Heart left ventricle (tissue), 16 donors: ENCODE measurements around the gene LAMA4. TPM values are rescaled to one million over a fixed set of nuclear protein-coding genes. Genes with fewer than 3 reads are reported as not detected.
A peak's percentile ranks its signal among the peaks of the same experiment; 100 is the strongest.

Source experiments
- ATAC-seq, 4 donors: fragments of 200-7000 bp; cut with Tn5 transposase; one replicate each; pipeline ENCODE4 v1.9.1; 2020 to 2022; ENCODE audit warnings: moderate library complexity in 4 of 4, mild to moderate bottlenecking in 3 of 4, moderate number of reproducible peaks in 1 of 4
- DNase-seq, 5 donors: peaks; one replicate each; pipeline ENCODE4 v3.0.0-alpha.2; 2020
- H3K27ac ChIP-seq, 12 donors: fragments of 200-600 bp; sonication (generic) in 4 of 12; one replicate each; pipeline versions ENCODE4 v1.5.0 to v1.8.0; 2016 to 2022; ENCODE audit warnings: mild to moderate bottlenecking in 2 of 12
- H3K27me3 ChIP-seq, 9 donors: fragments of 200-600 bp; sonication (generic) in 2 of 9; one replicate each; pipeline versions ENCODE4 v1.5.1 to v1.8.0; 2016 to 2022; ENCODE audit warnings: mild to moderate bottlenecking in 3 of 9
- H3K36me3 ChIP-seq, 9 donors: fragments of 200-600 bp; sonication (generic) in 2 of 9; one replicate each; pipeline versions ENCODE4 v1.5.0 to v1.8.0; 2018 to 2022; ENCODE audit warnings: mild to moderate bottlenecking in 2 of 9
- H3K4me1 ChIP-seq, 12 donors: fragments of 200-600 bp; sonication (generic) in 4 of 12; one replicate each; pipeline versions ENCODE4 v1.5.0 to v1.8.0; 2016 to 2022; ENCODE audit warnings: mild to moderate bottlenecking in 3 of 12
- H3K4me3 ChIP-seq, 12 donors: fragments of 200-600 bp; sonication (generic) in 4 of 12; one replicate each; pipeline versions ENCODE4 v1.5.0 to v1.8.0; 2017 to 2022; ENCODE audit warnings: mild to moderate bottlenecking in 9 of 12, moderate library complexity in 4 of 12
- H3K9me3 ChIP-seq, 12 donors: fragments of 200-600 bp; sonication (generic) in 4 of 12; one replicate each; pipeline versions ENCODE4 v1.5.0 to v1.8.0; 2016 to 2022; ENCODE audit warnings: mild to moderate bottlenecking in 1 of 12
- CTCF ChIP-seq, 12 donors: fragments of 200-600 bp; sonication (generic) in 4 of 12; IDR thresholded peaks; one replicate each; pipeline versions ENCODE4 v1.5.0 to v1.8.0; 2018 to 2022; ENCODE audit warnings: antibody characterized with exemption in 12 of 12, mild to moderate bottlenecking in 5 of 12
- POLR2A ChIP-seq, 2 donors: fragments of 450-650 bp; IDR thresholded peaks; one replicate each; pipeline ENCODE4 v1.6.1; 2017; ENCODE audit warnings: antibody characterized with exemption in 2 of 2, mild to moderate bottlenecking in 2 of 2, moderate library complexity in 2 of 2
- WGBS, 4 donors: extraction: QIAGEN DNeasy Blood & Tissue Kit in 2 of 4; methylation state at CpG; one replicate each; pipeline versions ENCODE4 v1.1.5 to v1.1.7; 2013 to 2018; 5-methylcytosine and 5-hydroxymethylcytosine counted together
- intact Hi-C, 10 donors: fragments of 100-400 bp; cut with DNase I; formaldehyde crosslinking; loops; one replicate each; pipeline versions ENCODE4 v1.11.1 to v1.14.2; 2022
- polyA plus RNA-seq, 2 donors: library from polyadenylated mRNA; stranded (reverse); fragments of 200-250 nt; gene quantifications; one replicate each; pipeline ENCODE4 v1.2.3, GENCODE V29; 2013
- total RNA-seq, 9 donors: library from RNA; depleted of rRNA in 2 of 9; stranded (reverse); fragments of >200 nt in 2 of 9; fragmentation: NEBNext Ultra II Directional in 3 of 9; extraction: Animal tissue kit (Norgen Biotek cat#: 25700) in 3 of 9; gene quantifications; one replicate each; pipeline versions ENCODE4 v1.1.0 to v1.2.4, GENCODE V29; 2016 to 2023
- donor health status: ischemic (EF 13 %, LVEDD 7.1; RV severe dilation, severe dysfunction).
- donor health status: healthy with polysubstance abuse.
- donor health status: DM: no; HTN: yes; CAD: no.
- donor health status: DM: no; HTN: no; CAD: no.
- donor health status: ischemic (EF 25% LVEDD 6.9; RV normal size, moderate dysfunction).
- donor health status: ischemic (EF 25% LVEDD 5.7; RV mildly dilated, moderate dysfunction).
- donor health status: healthy.
- donor health status: DM: yes; HTN: yes; CAD: no.
- donor health status: ischemic (EF 35%, LVEDD 5.7; RV mildly dilated, moderate dysfunction).
- donor health status: nonischemic (EF 11% LVEDD 7.7; RV severe dilation, severe dysfunction).
- donor health status: DM: yes; HTN: yes; CAD: no.
- donor health status: PGD.
- donor health status: ischemic (EF 29% LVEDD 5.4; RV normal size, mild dysfunction).
- donor health status: nonischemic (EF 23%, LVEDD 6.1; RV moderate dilation, normal function).

LAMA4 gene
- total and polyA plus RNA-seq, 11 donors = 23.8 to 132 (median 56.9) TPM

GRCh38 chr6:112287577-112288225, 33.3 kb upstream of the LAMA4 start:
- DNase-seq (no peak), ATAC-seq (no peak)
- TF ChIP-seq CTCF (IDR thresholded peaks at IDR 0.05) = no peak
- TF ChIP-seq POLR2A (IDR thresholded peaks at IDR 0.05) = no peak
- H3K4me3 ChIP-seq = no peak overlapping the region
- intact Hi-C loops = loop anchor here in 1 of 10 donors (10.0 kb wide), 1 partner anchor 103 kb away; no protein-coding TSS in a partner anchor
- peak overlapping the region in 8 of 12 donors; percentile 23 to 70 (median 36) for H3K27ac ChIP-seq
- no peaks in the 10 kb centered on the region for H3K27me3 ChIP-seq
- WGBS, 4 donors = 72 to 82% (median 77%) methylated on average over 4 of the region's 4 CpGs
- no peaks in the 10 kb centered on the region for H3K36me3 ChIP-seq
- peaks cover 0 to 45% (median 9%) of the 10 kb centered on the region in 12 donors for H3K4me1 ChIP-seq
- H3K9me3 ChIP-seq = no peaks in the 10 kb centered on the region

- Histone ChIP-seq H3K4me3 (no peak overlapping the region), H3K36me3 (no peaks in the 10 kb centered on the region), H3K4me1 (peaks cover 0 to 53% (median 19%) of the 10 kb centered on the region in 12 donors), H3K27ac (peak overlapping the region in 5 of 12 donors; percentile 8 to 70 (median 27)), H3K9me3 (no peaks in the 10 kb centered on the region), H3K27me3 (no peaks in the 10 kb centered on the region)
- TF ChIP-seq CTCF (IDR thresholded peaks at IDR 0.05) (no peak), POLR2A (IDR thresholded peaks at IDR 0.05) (no peak)
- DNase-seq = peak in 1 of 5 donors; percentile 45
- ATAC-seq = peak in 3 of 4 donors; percentile 26 to 47 (median 31)
- 54 to 76% (median 67%) methylated on average over 1 of the region's 1 CpG for WGBS, 4 donors
- intact Hi-C loops = loop anchor here in 1 of 10 donors (10.0 kb wide), 1 partner anchor 102 kb away; no protein-coding TSS in a partner anchor
Measured at GRCh38 chr6:112286500-112287144, 32.3 kb upstream of the LAMA4 start.

GRCh38 chr6:112286010-112286409, 31.6 kb upstream of the LAMA4 start:
- no peaks in the 10 kb centered on the region for H3K36me3 ChIP-seq
- 46 to 70% (median 55%) methylated on average over 2 of the region's 2 CpGs for WGBS, 4 donors
- intact Hi-C loops = loop anchor here in 1 of 10 donors (10.0 kb wide), 1 partner anchor 101 kb away; no protein-coding TSS in a partner anchor
- H3K9me3 ChIP-seq = no peaks in the 10 kb centered on the region
- TF ChIP-seq POLR2A (IDR thresholded peaks at IDR 0.05) = no peak
- no peak overlapping the region for H3K4me3 ChIP-seq
- peak overlapping the region in 3 of 12 donors; percentile 8 to 40 (median 20) for H3K27ac ChIP-seq
- ATAC-seq = no peak
- no peaks in the 10 kb centered on the region for H3K27me3 ChIP-seq
- H3K4me1 ChIP-seq = peaks cover 0 to 54% (median 23%) of the 10 kb centered on the region in 12 donors
- DNase-seq = no peak

- DNase-seq (no peak), ATAC-seq (no peak)
- H3K4me1 ChIP-seq = peaks cover 0 to 67% (median 30%) of the 10 kb centered on the region in 12 donors
- no peaks in the 10 kb centered on the region for H3K27me3 ChIP-seq
- H3K36me3 ChIP-seq = no peaks in the 10 kb centered on the region
- no peak for TF ChIP-seq CTCF (IDR thresholded peaks at IDR 0.05)
- no peak for TF ChIP-seq POLR2A (IDR thresholded peaks at IDR 0.05)
- no peaks in the 10 kb centered on the region for H3K9me3 ChIP-seq
- no peak overlapping the region for H3K27ac ChIP-seq
- H3K4me3 ChIP-seq = no peak overlapping the region
- intact Hi-C loops = loop anchor here in 2 of 10 donors (5.0 to 10.0 kb wide), 2 partner anchors 100 to 102 kb away; no protein-coding TSS in a partner anchor
Measured at GRCh38 chr6:112284603-112285002, 30.2 kb upstream of the LAMA4 start.
